Tongue (tissue), 2 donors: ENCODE results near the gene IL11. TPM values are rescaled to one million over a fixed set of nuclear protein-coding genes. Genes with fewer than 3 reads are reported as not detected.
A peak's percentile ranks its signal among the peaks of the same experiment; 100 is the strongest.

Source experiments
- DNase-seq: peaks from one replicate; pipeline ENCODE4 v3.0.0-alpha.2; 2015
- total RNA-seq: library from RNA; depleted of rRNA; stranded (reverse); fragments of >200 nt; gene quantifications from one replicate; pipeline ENCODE4 v1.2.3, GENCODE V29; 2014

Gene IL11
- total RNA-seq, 1 donor from 2014 or later, result not detected

DNA sequence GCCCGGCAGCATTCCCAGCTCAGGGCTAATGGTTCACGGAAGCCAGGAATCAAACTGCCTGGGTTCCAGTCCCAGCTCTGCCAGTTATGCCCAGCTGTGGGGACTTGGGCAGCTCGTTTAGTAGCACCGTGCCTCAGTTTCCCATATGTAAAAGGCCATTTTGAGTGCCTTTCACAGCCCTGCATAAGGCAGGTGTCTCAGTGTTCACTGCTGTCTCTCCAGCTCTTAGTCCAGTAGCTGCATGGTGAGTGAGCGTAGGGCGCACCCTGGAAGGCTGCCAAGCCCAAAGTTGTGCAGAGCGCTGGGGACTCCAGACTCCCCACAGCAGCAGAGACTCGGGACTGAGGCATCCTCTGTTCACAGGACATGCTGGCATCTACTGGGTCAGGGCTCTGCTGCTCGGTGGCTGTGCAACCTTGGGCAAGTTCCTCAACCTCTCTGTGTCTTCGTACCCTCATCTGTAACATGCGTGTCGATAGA lies 21.0 kb upstream of the IL11 start:
- DNase-seq, result no peak

DNA sequence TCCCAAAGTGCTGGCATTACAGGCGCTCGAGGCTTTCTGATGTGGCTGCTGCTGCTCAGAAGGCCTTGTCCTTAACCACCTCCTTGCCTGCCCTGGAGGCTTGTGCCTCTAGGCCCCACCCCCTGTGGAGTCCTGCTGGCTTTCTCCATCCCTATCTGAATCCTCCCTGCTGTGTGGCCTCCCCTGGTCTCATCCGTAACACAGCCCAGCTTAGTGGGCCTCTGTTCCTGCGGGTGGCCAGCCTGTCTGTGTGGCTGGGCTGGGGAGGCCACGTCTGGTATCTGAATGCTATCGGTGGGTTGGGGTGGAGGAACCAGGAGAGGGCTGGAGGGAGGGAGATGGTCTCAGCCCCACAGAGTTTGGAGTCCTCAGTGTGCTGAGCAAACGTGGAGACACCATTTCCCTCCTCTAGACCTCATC lies 20.2 kb upstream of the IL11 start:
- DNase-seq, result no peak

DNA sequence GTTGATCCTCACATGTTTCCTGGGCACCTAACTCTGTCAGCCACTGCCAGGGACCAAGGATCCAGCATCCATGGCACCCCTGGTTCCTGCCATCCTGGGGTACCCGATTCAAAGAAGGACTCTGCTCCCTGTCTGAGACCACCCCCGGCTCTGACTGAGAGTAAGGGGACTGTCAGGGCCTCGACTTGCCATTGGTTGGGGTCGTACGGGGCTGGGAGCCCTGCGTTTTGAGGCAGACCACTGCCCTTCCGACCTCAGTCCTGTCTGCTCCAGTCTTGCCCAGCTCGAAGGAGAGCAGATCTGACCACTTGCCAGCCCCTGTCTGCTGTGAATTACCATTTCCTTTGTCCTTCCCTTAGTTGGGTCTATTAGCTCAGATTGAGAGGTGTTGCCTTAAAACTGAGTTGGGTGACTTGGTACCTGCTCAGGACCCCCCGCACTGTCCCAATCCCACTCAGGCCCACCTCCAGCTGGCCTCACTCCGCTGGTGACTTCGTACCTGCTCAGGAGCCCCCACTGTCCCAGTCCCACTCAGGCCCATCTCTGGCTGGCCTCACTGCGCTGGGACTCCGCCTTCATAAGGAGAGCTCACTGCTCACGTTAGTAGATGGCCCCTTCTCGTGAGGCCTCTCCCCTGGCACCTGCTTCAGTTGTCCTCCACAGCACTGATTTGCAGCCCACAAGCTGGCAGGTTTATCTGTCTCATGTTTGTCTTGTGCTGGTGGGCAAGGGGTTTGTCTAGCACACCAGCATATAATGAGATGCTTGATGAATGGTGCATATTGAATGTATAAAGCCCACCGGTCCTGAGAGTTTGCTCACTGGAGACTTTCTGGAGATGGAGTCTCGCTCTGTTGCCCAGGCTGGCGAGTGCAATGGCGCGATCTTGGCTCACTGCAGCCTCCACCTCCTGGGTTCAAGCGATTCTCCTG lies 19.4 kb upstream of the IL11 start:
- no peak for DNase-seq

DNA sequence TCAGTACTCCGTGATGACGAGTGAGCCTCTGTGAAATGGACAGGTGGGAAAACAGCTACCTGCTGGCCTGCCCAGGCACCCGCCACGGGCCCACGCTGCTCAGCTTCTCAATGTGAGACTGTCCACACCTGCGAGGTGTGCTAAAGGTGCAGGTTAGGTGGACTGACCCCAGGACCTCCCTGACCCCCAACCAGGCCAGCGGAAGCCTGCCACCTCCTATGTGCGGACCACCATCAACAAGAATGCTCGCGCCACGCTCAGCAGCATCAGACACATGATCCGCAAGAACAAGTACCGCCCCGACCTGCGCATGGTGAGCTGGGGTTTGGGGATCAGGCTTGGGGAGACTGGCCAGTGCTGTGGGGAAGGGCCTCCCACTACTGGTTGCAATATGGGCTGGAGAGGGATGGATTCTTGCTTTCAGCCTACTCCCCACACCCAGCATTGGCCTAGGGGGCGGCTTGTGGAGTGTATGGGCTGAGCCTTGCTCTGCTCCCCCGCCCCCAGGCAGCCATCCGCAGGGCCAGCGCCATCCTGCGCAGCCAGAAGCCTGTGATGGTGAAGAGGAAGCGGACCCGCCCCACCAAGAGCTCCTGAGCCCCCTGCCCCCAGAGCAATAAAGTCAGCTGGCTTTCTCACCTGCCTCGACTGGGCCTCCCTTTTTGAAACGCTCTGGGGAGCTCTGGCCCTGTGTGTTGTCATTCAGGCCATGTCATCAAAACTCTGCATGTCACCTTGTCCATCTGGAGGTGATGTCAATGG lies 17.7 kb upstream of the IL11 start:
- no peak for DNase-seq

DNA sequence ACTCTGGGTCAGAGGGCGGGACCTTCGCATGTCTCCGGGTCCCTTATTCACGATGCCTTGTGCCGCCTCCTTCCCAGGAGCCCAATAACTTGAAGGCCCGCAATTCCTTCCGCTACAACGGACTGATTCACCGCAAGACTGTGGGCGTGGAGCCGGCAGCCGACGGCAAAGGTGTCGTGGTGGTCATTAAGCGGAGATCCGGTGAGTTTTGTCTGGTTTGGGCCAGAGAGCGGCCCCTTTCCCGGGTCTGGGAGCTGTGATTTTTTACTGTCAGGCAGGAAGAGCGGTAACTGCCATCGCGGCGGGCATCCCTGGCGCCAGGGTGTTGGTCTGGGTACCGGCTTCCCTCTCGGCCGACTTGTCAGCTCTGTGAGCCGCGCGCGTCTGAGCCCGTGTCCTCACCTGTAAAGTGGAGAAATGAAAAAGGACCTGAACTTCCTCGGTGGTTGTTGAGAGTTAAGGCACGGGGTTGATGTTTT lies 16.3 kb upstream of the IL11 start:
- no peak for DNase-seq

DNA sequence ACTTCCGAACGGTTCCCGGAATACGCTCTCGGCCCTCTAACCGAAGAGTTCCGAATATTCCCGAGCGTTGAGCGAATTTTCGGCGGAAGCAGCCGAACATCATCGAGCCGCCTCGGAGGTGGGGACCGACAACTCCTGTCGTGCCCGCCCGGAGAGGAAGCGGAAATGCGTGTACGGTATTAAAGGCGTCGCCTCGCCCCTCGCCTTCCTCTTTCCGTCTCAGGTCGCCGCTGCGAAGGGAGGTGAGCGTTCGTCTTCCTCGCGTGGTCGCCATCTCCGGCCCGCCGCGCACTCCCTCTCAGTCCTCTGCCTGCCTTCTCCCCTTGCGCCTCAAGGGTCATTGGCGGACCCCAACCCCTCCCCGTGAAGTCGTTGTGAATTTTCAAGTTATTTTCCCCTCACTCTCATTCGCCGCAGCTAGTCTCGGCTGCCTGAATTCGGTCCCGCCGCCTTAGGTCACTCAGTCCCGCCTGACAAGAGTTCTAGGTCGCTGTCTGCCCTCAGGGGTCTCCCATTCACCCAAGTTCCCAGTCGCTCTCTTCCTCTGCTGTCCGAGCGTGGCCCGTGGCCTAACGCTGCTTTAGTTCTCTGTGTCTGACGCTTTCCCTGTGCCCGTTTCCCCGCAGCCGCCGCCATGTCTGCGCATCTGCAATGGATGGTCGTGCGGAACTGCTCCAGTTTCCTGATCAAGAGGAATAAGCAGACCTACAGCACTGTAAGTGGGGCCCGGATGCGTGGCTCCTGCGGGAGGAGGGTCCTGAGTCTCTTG lies 15.6 kb upstream of the IL11 start, which contains the start of gene RPL28:
RPL28 (plus strand) TSS at position 209 of the 769 bp plus-strand sequence; CDS start at position 635, 426 bp downstream.
- peak; percentile 100 for DNase-seq

DNA sequence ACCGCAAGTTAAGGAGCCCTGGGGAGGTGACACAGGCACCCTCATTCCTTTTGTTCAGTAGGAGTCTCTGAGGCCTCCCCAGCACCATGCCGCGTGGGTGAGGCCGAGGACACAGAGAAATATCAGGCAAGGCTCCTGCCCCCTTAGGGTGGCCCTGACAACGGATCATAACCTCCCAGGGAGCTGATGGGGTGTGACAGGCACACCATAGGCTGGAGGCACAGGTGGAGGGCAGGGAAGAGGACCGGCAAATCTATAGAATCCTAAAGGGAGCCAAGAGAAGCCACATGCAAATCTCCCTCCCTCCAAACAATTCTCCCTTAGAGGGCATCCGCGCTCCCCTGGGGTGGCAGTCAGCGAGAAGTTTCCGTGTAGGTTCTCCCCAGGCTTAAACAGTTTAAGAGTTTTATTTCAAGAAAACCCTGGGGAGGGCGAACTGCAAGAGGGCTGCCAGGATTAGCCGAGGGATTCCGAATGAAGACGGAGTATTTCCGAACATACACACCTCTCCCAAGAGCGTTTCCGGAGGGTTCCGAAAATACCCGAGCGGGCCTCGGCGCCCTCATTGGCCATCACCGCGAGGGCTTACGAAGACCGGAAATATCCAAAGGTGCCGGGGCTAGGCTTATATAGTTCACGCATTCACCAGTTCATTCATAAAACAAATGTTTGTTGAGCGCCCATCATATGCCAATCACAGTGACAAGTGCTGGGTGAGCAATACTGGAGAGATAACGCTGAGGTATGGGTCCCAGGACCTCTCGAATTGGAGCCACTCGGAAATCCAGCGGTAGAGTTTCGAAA lies 14.9 kb upstream of the IL11 start:
- peak; percentile 98 for DNase-seq

DNA sequence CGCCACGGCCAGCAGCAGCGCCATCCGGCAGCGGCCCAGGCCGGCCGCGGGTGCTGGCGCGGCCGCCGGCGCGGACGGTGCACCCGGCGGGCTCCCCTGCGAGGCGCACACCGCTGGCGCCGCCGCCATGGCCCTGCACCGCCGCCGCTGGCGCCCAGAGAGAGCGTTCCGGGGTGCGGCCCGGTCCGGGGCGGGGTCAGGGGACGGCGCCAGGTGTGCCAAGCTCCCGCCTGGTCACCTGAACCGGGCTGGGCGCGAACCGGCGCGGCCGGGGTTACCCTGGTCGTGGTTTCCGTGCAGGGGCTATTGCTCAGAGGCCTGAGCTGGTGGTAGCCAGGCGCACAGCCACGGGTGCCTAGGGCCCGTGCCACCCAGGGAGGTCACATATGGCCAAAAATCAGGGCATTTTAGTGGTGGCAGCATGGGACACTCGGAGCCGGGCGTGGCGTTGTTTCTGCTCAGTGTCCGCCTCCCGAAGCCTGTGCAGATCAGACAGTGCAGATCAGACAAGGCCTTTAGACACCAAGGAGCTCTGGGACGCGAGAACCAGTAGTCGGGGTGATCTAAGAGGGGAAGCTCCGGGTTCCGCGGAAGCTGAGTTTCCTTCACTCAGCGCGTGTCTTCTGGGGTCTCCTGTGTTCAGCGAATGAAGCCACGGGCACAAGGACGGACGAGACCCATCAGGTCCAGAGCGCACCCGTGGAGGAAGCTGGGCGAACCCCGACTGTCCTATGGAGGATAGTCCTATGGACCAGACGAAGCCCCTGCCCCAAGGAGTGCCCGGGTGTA lies 14.1 kb upstream of the IL11 start, which contains the start of gene TMEM238:
TMEM238 (minus strand) TSS at position 162 of the 789 bp plus-strand sequence; CDS start at position 129, 33 bp downstream.
- DNase-seq, result peak; percentile 22

DNA sequence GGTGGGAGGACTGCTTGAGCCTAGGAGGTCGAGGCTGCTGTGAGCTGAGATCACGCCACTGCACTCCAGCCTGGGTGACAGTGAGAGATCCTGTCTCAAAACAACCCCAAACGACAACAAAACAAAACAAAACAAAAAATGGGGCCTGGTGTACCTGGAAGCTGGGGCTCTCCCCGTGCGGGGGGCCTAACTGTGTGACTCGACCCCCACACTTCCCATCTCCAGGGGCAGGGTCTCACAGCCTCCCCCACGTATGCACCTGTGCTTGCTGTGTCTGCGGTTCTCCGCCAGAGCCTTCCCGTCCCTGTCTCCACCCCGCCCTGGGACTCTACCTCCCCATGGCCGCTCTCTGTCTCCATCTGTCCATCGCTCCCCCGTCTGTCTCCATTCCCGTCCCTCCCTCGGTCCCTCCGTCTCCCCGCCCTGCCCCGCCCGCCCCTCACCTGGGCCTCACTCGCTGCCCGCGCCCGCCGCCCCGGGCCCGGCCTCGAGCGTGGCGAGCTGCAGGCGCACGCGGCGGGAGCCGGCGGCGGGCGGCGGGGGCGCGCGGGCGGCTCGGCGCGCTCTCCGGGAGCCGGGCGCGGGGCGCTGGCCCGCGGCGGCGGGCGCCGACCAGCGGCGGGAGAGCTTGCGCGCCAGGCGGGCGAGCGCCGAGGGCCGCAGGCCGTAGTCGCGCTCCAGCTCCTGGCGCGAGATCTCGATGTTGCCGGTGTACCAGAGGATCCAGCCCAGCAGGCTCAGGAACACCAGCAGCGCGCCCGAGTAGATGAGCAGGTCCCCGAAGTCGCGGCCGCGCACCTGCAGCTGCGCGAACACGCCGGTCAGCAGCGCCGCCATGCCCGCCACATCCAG lies 13.2 kb upstream of the IL11 start:
- peak; percentile 73 for DNase-seq

DNA sequence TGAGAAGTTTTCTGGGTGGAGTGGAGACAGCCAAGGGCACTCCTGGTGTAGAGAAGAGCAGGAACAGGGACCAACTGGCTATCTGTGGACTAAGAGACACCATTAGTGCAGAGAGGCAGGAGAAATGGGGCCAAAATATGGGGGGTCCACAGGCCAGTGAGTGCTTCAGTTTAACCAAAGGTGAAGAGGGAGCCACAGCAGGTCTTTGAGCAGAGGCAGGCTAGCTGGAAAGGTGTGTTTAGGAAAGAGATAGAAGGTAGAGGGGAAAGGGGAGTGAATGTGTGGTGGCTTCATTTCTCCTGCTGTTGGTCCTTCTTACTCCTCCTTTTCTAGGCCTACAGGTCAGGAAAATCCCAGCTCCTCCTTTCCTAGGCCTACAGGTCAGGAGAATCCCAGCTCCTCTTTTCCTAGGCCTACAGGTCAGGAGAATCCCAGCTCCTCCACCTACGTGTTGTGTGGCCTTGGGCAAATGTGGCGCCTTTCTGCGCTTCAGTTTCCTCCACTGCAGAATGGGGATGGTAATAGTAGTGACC lies 12.3 kb upstream of the IL11 start:
- DNase-seq, result no peak

DNA sequence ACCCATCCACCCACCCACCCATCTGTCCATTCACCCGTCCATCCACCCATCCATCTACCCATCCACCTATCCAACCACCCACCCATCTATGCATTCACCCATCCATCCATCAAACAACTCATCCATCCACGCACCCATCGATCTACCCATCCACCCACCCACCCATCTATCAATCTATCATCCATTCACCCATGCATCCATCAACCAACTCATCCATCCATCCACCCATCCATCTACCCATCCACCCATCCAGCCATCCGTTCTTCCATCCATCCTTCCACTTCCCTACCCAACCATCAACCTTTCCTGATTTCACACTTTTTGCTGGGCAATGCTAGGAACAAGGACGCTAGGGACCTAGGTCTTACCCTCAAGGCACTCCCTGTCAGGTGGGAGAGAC lies 11.8 kb upstream of the IL11 start:
- no peak for DNase-seq

DNA sequence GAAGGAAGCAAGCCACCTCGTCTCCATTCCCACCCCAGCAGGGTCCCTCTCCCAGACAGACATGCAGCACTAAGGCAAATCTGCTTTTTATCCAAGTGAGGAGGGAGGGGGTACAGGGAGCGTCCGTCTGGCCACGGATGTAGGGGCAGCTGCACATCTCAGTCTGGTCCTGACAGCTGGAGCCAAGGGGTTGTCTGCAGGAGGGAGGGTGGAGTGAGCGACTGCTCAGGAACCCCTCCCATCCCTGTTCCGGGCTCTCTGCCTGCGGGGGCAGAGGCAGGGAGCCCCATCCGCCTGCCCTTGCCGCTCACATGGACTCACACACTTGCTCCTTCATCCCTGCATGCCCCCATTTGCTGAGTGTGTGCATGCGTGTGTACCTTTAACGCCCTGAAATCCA lies 8.9 kb upstream of the IL11 start:
- DNase-seq, result peak; percentile 96

DNA sequence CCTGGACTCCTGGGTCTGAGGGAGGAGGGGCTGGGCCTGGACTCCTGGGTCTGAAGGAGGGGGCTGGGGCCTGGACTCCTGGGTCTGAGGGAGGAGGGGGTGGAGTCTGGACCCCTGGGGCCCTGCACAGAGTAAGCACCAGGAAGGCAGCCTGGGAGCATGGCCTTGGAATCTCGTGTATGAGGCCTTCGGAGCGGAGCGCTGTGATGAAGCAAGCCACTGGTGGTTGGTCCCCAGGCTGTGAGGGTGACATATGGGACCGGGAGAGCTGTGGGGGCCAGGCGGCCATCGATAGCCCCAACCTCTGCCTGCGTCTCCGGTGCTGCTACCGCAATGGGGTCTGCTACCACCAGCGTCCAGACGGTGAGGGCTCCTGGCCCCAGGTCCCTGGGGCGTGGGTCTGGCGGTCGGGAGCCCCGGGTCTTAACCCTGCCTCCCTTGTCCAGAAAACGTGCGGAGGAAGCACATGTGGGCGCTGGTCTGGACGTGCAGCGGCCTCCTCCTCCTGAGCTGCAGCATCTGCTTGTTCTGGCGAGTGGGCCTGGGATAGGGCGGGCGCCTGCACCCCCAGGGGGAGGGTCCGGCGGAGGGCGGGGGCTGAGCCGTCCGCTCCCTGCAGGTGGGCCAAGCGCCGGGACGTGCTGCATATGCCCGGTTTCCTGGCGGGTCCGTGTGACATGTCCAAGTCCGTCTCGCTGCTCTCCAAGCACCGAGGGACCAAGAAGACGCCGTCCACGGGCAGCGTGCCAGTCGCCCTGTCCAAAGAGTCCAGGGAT lies 7.3 kb upstream of the IL11 start:
- peak; percentile 51 for DNase-seq

DNA sequence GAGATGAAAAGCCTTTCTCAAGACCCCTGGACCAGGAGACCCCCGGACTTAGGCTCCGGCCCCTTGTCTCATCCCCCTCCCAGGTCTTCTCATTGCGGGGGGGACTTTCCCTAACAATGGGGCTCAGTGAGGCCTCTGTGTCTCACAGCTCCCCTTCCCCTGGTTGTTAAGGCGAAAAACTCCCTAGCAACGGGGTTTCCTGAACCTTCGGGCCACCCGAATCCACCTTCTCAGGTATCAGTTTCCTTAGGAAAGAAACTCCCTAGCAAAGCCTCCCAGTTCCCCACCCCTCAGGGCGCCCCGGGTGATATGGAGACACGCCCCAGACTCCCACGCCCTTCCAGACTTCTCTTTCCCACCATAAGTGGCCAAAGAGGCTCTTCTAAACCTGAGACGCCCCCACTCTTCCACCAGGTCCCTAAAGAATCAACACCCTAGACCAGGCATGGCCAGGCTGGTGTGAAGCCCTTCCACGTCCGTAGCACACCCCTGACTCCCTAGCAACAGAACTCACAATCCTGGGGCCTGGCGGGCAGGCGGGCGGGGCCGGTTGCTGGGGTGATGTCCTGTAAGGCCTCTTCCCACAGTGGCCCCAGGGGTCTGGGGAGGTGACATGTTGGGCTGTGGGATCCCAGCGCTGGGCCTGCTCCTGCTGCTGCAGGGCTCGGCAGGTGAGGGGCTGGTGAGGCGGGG lies 6.1 kb upstream of the IL11 start, which contains the start of gene TMEM190:
TMEM190 (plus strand) TSS at position 586 of the 693 bp plus-strand sequence; CDS start at position 614, 28 bp downstream.
- DNase-seq, result no peak

DNA sequence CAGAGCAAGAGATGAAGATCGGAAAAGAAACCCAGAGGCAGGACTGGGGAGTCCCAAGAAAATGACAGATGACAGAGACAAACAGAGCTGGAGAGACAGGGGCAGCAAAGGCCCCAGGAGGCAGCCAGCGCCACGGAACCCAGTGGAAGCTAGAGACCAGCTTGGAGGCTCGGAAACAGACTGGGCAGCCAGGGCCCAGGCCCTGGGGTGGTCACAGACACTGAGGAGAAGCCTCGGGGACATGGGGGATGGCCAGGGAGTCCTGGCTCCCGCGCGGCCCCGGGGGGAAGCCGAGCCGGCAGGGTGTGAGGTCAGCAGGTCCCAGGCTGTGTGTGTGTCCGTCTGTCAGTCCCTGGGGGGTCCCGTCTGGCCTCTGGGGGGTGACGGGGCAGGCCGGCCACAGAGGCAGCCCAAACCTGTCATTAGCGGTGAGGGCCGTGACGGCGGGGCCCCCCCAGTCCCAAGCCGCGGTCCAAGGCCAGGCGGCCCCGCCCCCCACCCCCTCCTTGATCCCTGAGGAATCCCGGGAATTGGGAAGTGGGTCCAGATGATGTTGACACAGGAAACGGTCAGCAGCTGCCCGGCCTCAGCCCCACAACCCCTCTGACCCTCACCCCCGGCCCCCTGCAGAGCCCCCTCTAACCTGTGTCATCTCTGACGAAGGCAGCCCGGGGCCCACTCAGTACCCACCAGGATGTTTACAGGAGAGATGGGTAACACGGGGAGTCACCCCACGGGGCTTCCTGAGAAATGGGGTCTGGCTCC lies 3.9 kb upstream of the IL11 start:
- no peak for DNase-seq

DNA sequence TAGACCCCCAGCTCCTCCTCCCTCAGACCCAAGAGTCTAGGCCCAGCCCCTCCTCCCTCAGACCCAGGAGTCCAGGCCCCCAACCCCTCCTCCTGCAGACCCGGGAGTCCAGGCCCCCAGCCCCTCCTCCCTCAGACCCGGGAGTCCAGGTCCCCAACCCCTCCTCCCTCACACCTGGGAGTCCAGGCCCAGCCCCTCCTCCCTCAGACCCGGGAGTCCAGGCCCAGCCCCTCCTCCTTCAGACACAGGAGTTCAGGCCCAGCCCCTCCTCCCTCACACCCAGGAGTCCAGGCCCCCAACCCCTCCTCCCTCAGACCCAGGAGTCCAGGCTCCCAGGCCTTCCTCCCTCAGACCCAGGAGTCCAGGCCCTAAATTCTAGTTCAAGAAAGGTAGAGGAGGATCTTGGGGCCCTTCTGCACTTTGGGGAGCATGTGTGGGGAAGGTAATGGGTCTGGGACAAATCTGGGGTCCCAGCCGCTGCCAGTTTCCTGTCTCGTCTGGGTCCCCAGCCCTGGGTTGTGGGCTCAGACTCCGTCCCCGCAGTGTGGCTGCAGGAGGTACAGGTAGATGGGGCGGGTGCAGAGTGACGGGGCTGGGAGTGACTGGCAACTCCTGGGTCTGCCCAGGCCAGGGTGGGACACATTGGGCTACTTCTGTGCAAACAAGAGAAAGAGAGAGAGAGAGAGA lies 3.2 kb upstream of the IL11 start:
- DNase-seq, result no peak
